ENCODE measurements around the gene ZNF385C.

Gene ZNF385C

GRCh38 chr17:42077755-42078154 lies 20.5 kb downstream of the ZNF385C start:
- no peak for DNase-seq

GRCh38 chr17:42076797-42077559 lies 21.3 kb downstream of the ZNF385C start:
- DNase-seq = no peak

- DNase-seq = no peak
These were observed 22.5 kb downstream of the ZNF385C start for GRCh38 chr17:42075789-42076188.

GRCh38 chr17:42072323-42073187 lies 25.7 kb downstream of the ZNF385C start:
- DNase-seq = no peak

- no peak for DNase-seq
These were observed 26.5 kb downstream of the ZNF385C start for GRCh38 chr17:42071810-42072209.

GRCh38 chr17:42068979-42069378 lies 29.3 kb downstream of the ZNF385C start:
- no peak for DNase-seq

- DNase-seq = peak in 5 of 14 donors; percentile 2 to 32 (median 16)
These were observed 30.7 kb downstream of the ZNF385C start for GRCh38 chr17:42067371-42068091.

- DNase-seq = no peak
These were observed 33.1 kb downstream of the ZNF385C start for GRCh38 chr17:42065201-42065600.

GRCh38 chr17:42062681-42063080 lies 35.6 kb downstream of the ZNF385C start:
- no peak for DNase-seq

- no peak for DNase-seq
These were observed 36.4 kb downstream of the ZNF385C start for GRCh38 chr17:42061646-42062487.

- no peak for DNase-seq
These were observed 38.0 kb downstream of the ZNF385C start for GRCh38 chr17:42060231-42060630.

- no peak for DNase-seq
These were observed 38.5 kb downstream of the ZNF385C start for GRCh38 chr17:42059815-42060214.

GRCh38 chr17:42058063-42058462 lies 40.2 kb downstream of the ZNF385C start:
- no peak for DNase-seq

GRCh38 chr17:42056635-42057034 lies 41.6 kb downstream of the ZNF385C start:
- DNase-seq = no peak

GRCh38 chr17:42055496-42055895 lies 42.8 kb downstream of the ZNF385C start:
- DNase-seq = no peak

GRCh38 chr17:42055027-42055426 lies 43.2 kb downstream of the ZNF385C start:
- DNase-seq = no peak

- DNase-seq = no peak
These were observed 44.4 kb downstream of the ZNF385C start for GRCh38 chr17:42053731-42054500.

- no peak for DNase-seq
These were observed 45.9 kb downstream of the ZNF385C start for GRCh38 chr17:42052346-42052877.

- DNase-seq = no peak
These were observed 46.6 kb downstream of the ZNF385C start for GRCh38 chr17:42051645-42052044.

- DNase-seq = no peak
These were observed 47.3 kb downstream of the ZNF385C start for GRCh38 chr17:42051013-42051400.
